Activated CD8-positive, alpha-beta memory T cell treated with anti-CD3 and anti-CD28 coated beads, Interleukin-2, amount 50 U/mL, for 24 hours (primary cell): ENCODE data around the gene MEIS2.

ENCODE experiments used
- DNase-seq: peaks from one replicate; pipeline ENCODE4 v3.0.0-alpha.2; 2020; ENCODE audit errors: extremely low read depth

MEIS2 gene

DNA sequence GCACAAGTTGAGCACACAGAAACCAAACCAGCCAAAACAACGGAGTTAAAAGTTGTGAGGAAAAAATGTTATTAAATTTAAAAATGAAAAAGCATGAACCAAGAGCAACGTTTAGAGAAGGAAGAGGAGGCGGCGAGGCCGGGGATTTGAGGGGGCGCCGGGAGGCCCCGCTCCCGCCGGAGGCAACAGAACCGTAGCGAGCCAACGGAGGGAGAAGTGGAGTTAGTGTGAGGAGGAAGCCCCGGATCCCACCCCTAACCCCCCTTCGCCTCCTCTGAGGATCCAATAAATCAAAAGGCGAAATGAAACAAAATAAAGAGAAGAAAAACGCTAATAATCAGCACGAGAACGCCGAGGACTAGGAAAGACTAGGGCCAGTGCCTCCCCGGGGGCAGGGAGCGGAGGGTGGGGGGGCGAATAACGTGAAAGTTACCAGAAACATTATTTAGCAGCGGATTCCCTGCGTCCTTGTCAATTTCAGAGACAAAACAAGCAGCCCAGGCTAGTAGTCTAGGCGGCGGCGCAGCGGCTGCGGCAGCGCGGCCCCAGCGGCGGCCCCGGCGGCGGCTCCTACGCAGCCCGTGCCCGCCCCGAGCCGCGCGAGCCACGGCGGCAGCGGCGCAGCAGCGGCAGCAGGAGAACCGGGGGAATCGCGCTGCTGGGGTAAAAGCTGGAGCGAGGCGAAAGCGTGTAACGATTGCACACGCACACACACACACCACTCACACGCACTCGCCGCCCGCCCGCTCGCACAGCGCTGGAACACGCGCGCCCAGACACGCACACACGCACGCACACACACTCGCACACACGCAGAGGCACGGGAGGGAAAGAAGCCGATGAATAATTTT lies 1.7 kb downstream of the MEIS2 start:
- DNase-seq, result no peak

DNA sequence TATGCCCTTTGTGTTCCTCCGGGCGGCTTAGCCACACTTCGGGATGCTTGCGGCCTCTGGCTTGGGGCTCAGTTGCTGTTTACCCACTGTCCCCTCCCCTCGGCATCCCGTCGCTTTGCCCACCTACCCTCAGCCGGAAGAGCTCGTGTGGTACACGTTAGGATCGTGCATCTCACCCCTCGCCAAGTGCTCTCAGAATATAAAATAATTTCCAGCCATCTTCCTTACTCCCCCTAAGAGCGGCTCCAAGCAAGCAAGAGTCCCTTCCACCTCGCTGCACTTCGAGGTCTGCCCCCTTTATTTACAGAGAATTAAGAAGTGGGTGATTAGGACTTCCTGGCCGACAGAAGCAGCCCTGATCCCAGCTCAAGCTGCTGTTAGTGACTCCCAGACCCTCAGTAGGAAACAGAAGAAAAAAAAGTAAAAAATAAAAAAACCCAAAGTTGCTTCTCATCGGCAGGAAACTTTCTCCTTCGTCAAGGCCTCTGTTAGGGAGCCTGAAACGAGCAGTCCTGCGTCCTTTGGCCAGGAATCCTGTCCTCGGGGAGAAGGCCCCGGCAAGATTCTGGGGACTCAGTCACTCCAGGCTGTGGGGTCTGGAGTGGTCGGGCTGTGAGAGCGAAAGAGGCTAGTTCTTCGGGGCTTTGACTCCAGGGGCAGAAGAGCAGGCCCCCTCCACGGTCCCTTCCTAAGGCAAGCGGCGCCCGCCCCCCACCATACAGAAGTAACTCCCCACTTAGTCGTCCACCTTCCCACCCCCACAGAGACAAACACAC lies 3.0 kb downstream of the MEIS2 start:
- no peak for DNase-seq

DNA sequence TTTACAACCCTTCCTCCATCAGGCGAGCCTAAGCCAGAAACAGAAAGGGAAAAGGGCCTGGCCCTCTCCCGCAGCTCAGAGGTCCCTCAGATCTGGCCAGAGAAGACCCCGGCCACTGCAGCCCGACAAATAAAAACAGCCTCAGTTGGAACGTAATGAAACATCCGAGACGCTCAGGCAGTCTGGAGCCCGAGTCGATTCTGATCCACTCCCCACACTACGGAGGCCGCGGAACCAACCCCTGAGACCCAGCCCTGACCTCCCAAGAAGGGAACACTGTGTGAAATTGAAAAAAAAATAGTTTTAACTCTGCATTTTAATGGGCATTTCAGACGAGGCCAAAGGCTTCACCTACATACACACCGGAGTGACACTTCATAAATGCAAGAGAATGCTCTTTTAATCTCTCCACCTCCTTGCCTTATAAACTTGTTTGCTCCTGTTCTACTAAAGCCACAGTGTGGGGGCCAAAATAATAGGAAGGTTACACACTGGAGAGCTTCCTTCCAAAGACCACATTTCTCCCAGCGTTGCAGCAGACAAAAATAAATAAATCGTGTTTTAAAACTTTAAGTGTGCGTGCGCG lies 3.7 kb downstream of the MEIS2 start:
- no peak for DNase-seq

- DNase-seq, result no peak
Observed at GRCh38 chr15:37095770-37096557, 4.4 kb downstream of the MEIS2 start.

DNA sequence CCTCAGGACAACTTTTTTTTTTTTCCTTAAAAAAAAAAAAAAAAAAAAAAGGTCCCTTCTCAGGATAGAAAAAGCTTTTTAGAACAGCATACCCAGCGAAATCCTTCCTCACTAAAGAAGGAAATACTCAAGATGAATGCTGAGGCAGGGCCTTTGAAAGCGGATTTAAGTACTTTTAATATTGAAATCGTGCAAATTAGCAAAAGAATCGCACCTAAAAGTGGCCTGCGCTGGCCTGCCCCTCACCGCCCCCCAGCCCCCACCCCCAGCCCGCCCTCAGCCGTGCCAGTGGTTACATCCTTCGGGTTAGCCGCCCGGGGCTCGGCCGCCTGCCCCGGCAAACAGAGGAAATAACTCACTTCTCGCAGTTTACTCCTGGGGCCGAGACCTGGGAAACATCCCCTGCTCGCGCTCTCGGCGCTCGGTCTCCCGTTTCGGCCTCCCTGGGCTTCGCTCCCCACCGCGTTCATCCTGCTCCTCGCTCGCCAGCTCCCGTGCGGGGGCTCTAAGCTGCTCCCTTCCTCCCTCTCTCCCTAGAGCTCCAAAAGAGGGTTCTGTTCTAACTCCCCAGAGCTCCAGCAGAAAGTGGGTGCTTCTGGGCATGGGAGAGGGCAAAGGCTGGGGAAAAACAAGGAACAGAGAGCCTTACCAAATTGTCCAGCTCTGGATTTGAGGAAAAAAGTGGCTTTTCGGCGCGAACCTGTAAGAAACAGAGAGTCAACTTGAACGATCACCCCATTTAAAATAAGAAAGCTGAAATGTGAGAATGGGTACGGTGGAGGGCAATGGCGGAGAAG lies 5.2 kb downstream of the MEIS2 start:
- no peak for DNase-seq

DNA sequence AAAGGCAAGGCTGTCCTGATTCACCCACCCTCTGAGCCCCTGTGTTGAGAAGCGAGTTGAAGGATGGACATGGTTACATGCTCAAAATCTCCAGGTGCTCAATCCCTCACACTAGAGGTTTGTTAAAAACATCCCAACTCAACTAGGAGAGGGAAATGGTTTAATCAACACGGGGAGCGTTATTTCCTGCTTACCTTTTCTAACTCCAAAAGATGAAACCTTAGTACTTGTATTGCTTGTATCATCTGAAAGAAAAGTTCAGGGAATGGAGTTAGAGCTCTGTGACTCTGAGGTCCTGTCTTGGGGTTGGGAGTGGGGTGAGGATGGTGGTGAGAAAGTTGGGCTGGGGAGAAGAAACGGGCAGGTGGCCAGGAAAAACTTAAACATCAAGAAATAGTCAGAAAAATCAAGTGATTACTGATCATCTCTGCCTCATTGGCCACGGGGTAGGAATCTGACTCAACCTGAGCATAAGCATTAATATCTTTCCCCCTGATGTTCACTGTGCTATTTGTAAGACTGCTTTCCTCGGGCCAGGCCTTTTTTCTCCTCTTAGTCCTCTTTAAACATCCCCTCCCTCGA lies 5.9 kb downstream of the MEIS2 start:
- DNase-seq, result no peak

GRCh38 chr15:37093480-37094332 lies 6.6 kb downstream of the MEIS2 start:
- no peak for DNase-seq

- no peak for DNase-seq
Observed at GRCh38 chr15:37090543-37091175, 9.7 kb downstream of the MEIS2 start.

DNA sequence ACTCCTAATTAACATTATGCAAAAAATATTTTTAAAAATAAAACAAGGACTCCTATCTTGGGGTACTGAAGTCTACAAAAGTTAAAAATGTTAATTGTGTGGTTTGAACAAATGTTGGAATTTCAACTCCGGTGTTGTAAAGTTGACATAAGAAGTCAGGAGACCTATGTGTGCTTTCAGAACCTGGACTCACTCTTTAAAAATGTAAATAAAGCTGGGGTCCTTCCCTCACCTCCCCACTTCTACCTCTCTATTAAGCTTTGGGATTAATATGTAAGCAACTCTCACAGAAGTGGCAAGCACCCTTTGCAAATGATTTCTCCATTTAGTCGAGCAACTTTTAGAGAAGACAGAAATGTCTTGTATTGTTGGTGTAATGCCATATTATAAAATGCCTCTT lies 11.9 kb downstream of the MEIS2 start:
- no peak for DNase-seq

DNA sequence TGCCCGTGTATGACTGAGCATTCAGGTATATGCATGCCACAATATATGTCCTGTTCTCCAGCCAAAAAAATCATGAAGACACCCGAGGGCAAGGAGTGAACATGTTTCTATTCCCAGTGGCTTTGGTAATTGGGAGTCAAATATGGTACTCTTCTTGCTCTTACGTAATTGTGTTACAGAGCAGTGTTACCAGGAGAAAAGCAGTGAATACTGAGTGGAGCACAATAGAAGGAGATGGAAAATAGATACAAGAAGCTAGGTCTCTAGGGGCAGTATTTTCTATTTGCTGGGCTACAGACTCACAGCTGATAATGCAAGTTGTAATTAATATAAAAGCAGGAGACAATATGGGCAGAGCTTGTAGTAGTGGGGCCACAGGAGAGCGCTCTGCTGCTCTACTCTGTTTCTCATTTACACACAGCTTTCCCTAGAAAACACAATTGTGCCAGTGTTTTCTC lies 13.2 kb downstream of the MEIS2 start:
- DNase-seq, result no peak

GRCh38 chr15:37086521-37086920 lies 13.8 kb downstream of the MEIS2 start:
- DNase-seq, result no peak

DNA sequence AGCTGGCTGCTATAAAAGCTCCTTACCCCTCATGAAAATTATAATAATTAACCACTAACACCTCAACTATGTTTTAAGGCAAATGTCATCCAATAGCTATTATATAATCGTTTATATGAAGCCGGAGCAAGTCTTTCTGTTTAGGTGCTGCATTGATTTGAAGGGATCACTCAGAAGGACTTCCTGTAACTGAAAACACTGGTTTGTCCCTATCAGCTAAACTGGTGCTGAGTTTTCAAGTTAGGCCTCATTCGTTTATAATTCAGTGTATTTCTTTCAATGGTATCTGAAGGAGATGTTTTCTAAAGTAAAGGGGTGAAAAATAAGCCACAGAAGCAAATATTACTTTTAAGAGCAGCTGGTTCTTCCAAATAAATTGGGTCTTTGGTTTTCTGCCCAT lies 14.2 kb downstream of the MEIS2 start:
- DNase-seq, result no peak

GRCh38 chr15:37084602-37085001 lies 15.7 kb downstream of the MEIS2 start:
- no peak for DNase-seq

DNA sequence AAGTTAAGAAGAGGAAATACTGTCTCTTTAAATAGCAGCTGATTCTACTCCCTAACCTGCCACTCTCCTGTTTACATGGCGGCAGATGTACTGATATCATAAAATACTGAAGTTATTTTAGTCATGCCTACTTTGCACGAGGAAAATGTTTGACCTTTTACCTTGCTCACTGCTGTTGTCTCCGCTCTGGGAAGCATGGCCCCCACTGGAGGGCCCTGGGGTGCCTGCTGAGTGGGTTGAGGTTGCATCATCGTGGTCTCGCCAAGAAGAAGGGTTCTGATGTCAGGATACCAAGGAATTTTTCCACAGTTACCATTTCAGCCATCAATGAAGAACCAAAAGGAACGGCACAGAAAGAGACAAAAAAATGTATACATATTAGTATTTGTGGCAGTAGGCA lies 16.7 kb downstream of the MEIS2 start:
- no peak for DNase-seq

DNA sequence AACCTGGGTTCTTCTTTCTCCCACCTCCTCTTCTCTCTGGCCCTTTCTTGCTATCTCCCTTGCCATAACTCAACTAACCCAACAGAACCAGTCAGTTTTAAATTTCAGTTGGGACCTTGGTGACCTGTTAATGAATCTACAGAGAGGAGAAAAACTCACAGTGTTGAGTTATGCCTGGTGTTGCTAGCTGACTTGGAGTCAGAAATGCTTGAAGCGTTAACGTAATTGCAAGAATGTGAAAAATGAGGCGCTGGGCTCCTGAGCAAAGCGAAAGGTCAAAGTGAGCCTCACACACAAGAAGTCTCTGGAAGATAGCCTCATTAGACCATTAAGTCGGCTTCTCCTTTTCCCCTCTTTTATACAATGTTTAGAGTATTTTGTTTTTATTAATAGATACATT lies 18.4 kb downstream of the MEIS2 start:
- DNase-seq, result no peak

DNA sequence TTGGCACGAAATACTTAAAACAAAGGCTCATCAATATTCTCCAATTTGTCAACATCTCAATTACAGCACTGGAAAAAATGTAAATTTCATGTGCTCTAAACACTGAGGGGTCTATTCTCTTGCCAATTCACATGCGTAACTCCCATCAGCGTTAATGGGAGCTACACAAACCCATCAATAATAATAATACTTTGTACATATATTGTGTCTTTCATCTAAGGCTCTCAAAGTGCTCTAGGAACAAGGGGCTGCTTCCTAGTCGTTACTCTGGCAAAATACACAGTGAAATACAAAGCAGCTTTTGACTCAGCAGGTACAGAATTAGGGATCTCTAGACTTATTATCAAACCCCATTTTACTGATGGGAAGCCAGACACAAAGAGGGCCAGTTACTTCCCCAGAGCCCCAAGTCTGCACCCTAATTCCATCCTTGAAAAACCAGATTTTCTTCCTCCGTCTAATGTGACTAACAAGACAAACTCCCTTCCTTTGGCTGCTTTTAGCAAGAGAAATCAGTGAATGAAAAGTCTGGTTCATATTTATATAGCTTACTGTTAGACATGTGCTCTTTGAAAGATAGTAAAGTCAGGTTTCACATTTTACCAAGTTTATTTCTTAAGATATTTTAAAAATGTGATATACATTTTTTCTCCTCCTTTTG lies 20.0 kb downstream of the MEIS2 start:
- DNase-seq, result no peak

DNA sequence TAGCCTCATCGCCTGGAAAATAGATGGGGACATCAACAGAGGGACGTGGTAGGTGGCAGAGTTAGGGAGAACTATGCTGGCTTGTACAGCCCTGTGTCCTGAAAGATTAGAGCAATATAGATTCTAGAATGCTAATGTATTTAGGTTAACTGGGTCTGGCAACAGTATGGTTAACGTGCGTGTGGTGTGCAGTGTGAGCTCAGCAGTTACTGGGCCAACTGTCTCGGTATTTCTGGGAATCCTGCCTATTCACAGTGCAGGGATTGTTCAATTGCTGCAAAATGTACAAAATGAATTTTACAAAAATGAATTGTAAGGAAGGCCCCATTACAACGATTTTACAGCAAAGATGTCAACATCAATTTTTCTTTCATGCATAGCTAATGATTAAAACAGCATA lies 20.6 kb downstream of the MEIS2 start:
- DNase-seq, result no peak

DNA sequence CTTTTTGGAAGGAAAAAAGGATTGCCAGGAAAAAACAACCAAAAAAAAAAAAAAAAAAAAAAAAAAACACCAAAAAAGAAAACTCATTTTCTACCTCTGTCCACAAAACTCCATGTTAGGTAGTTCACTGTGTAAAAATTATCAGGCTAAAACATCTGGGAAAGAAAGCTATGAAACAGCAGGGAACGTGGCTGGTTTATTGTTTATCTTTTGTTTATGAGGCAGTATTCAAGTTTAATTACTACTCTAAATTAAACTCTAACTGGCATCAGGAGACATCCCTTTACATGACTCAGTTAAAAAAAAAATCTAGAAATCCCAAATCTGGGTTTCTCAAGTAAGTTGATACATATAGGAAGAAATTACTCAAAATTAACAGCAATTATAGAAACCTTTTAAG lies 21.8 kb downstream of the MEIS2 start:
- no peak for DNase-seq
